WTC11 (cell line): ENCODE data around the gene SIX2. TPM values are rescaled to one million over a fixed set of nuclear protein-coding genes. Genes with fewer than 3 reads are reported as not detected.

Experiments
- ATAC-seq: fragments of 200-7000 bp; cut with Tn5 transposase; 2 replicates; pipeline ENCODE4 v1.10.0; 2021; ENCODE audit warnings: mild to moderate bottlenecking, moderate library complexity
- CTCF ChIA-PET: fragments of 300-600 bp; sonication (Branson Sonifier 250); formaldehyde crosslinking; loops from one replicate; lab custom pipeline; 2021; ENCODE audit warnings: antibody characterized with exemption; lab: Charles Lee
- POLR2A ChIA-PET: fragments of 350-600 bp; sonication (Branson Sonifier 250); formaldehyde crosslinking; loops from one replicate; lab custom pipeline; 2021; ENCODE audit warnings: antibody characterized with exemption; lab: Charles Lee
- DNase-seq: peaks from one replicate; pipeline ENCODE4 v3.0.0; 2021; ENCODE audit warnings: low spot score
- H3K27ac Mint-ChIP-seq: 2 replicates; pipeline ENCODE4 v1.8.0; 2021; ENCODE audit warnings: mixed read lengths
- H3K27me3 Mint-ChIP-seq: 2 replicates; pipeline ENCODE4 v1.8.0; 2021; ENCODE audit warnings: low read depth, mild to moderate bottlenecking, moderate library complexity, mixed read lengths
- H3K36me3 Mint-ChIP-seq: 2 replicates; pipeline ENCODE4 v1.8.0; 2021; ENCODE audit warnings: mixed read lengths
- H3K4me1 Mint-ChIP-seq: 2 replicates; pipeline ENCODE4 v1.8.0; 2022; ENCODE audit warnings: mixed read lengths
- H3K4me3 Mint-ChIP-seq: 2 replicates; pipeline ENCODE4 v1.8.0; 2021; ENCODE audit warnings: mild to moderate bottlenecking, moderate library complexity, mixed read lengths
- H3K9me3 Mint-ChIP-seq: 2 replicates; pipeline ENCODE4 v1.8.0; 2021; ENCODE audit warnings: mixed read lengths
- ATF1 ChIP-seq: sonication (generic); formaldehyde crosslinking; IDR thresholded peaks from 2 replicates; pipeline ENCODE4 v1.8.1; 2023; ENCODE audit warnings: mild to moderate bottlenecking, moderate library complexity, missing genetic modification reagents
- CREB1 ChIP-seq: sonication (generic); formaldehyde crosslinking; IDR thresholded peaks from 2 replicates; pipeline ENCODE4 v1.8.0; 2023; ENCODE audit warnings: mild to moderate bottlenecking, missing genetic modification reagents
- CREM ChIP-seq: sonication (generic); formaldehyde crosslinking; IDR thresholded peaks from 2 replicates; pipeline ENCODE4 v1.8.1; 2022; ENCODE audit warnings: mild to moderate bottlenecking, missing genetic modification reagents, moderate library complexity
- ETV6 ChIP-seq: sonication (generic); formaldehyde crosslinking; IDR thresholded peaks from 2 replicates; pipeline ENCODE4 v1.8.1; 2022; ENCODE audit warnings: mild to moderate bottlenecking, missing genetic modification reagents
- FOXP1 ChIP-seq: sonication (generic); formaldehyde crosslinking; IDR thresholded peaks from 2 replicates; pipeline ENCODE4 v1.8.0; 2022; ENCODE audit warnings: missing genetic modification reagents, mild to moderate bottlenecking, moderate library complexity, borderline replicate concordance
- GTF2I ChIP-seq: fragments of 250-450 bp; sonication (Bioruptor Pico); conservative IDR thresholded peaks from 2 replicates; pipeline ENCODE4 v1.4.0; 2021; ENCODE audit warnings: mild to moderate bottlenecking
- HMGA2 ChIP-seq: fragments of 250-450 bp; sonication (Bioruptor Pico); IDR thresholded peaks from 2 replicates; pipeline ENCODE4 v1.4.0; 2021; ENCODE audit warnings: mild to moderate bottlenecking, moderate library complexity
- MYBL2 ChIP-seq: sonication (generic); formaldehyde crosslinking; IDR thresholded peaks from 2 replicates; pipeline ENCODE4 v1.8.1; 2023; ENCODE audit warnings: mild to moderate bottlenecking, moderate library complexity, missing genetic modification reagents
- NFATC4 ChIP-seq: fragments of 250-450 bp; sonication (Bioruptor Pico); IDR thresholded peaks from 2 replicates; pipeline ENCODE4 v1.9.0; 2021; ENCODE audit warnings: mild to moderate bottlenecking
- NFE2L1 ChIP-seq: sonication (generic); formaldehyde crosslinking; IDR thresholded peaks from 2 replicates; pipeline ENCODE4 v1.8.1; 2023; ENCODE audit warnings: missing genetic modification reagents
- NFYB ChIP-seq: sonication (generic); formaldehyde crosslinking; conservative IDR thresholded peaks from 2 replicates; pipeline ENCODE4 v1.8.0; 2022; ENCODE audit warnings: low read depth, missing genetic modification reagents
- OVOL2 ChIP-seq: fragments of 250-450 bp; sonication (Bioruptor Pico); IDR thresholded peaks from 2 replicates; pipeline ENCODE4 v1.9.0; 2021; ENCODE audit warnings: mild to moderate bottlenecking, borderline replicate concordance
- PRRX2 ChIP-seq: fragments of 250-450 bp; sonication (Bioruptor Pico); IDR thresholded peaks from 2 replicates; pipeline ENCODE4 v1.8.0; 2021; ENCODE audit warnings: mild to moderate bottlenecking
- RELA ChIP-seq: sonication (generic); formaldehyde crosslinking; IDR thresholded peaks from 2 replicates; pipeline ENCODE4 v1.8.1; 2022; ENCODE audit warnings: missing genetic modification reagents, mild to moderate bottlenecking, borderline replicate concordance
- ZNF138 ChIP-seq: sonication (generic); formaldehyde crosslinking; conservative IDR thresholded peaks from 2 replicates; pipeline ENCODE4 v1.8.1; 2022; ENCODE audit warnings: mild to moderate bottlenecking, moderate library complexity, missing genetic modification reagents
- ZNF416 ChIP-seq: fragments of 250-450 bp; sonication (Bioruptor Pico); IDR thresholded peaks from 2 replicates; pipeline ENCODE4 v1.9.0; 2021; ENCODE audit warnings: mild to moderate bottlenecking, inconsistent platforms
- ZNF671 ChIP-seq: fragments of 250-450 bp; sonication (Bioruptor Pico); IDR thresholded peaks from 2 replicates; pipeline ENCODE4 v1.8.0; 2021; ENCODE audit warnings: mild to moderate bottlenecking
- total RNA-seq: library from RNA; stranded (reverse); gene quantifications from 3 replicates; pipeline ENCODE4 v1.2.3, GENCODE V29; 2021
- TF ChIP-seq, protein P1 (sequence below): sonication (generic); formaldehyde crosslinking; conservative IDR thresholded peaks from 2 replicates; pipeline ENCODE4 v1.8.1; 2022; ENCODE audit warnings: mild to moderate bottlenecking, missing genetic modification reagents
- TF ChIP-seq, protein P2 (sequence below): fragments of 200-600 bp; IDR thresholded peaks from 2 replicates; pipeline ENCODE4 v1.8.0; 2022; ENCODE audit warnings: antibody characterized with exemption
- TF ChIP-seq, protein P3 (sequence below): sonication (generic); formaldehyde crosslinking; IDR thresholded peaks from 2 replicates; pipeline ENCODE4 v1.8.0; 2022; ENCODE audit warnings: mild to moderate bottlenecking, missing genetic modification reagents
- TF ChIP-seq, protein P4 (sequence below): sonication (generic); formaldehyde crosslinking; IDR thresholded peaks from 2 replicates; pipeline ENCODE4 v1.8.0; 2023; ENCODE audit warnings: missing genetic modification reagents
- TF ChIP-seq, protein P5 (sequence below): fragments of 250-450 bp; sonication (Bioruptor Pico); IDR thresholded peaks from 2 replicates; pipeline ENCODE4 v2.1.2; 2022; ENCODE audit warnings: mild to moderate bottlenecking, moderate library complexity
- TF ChIP-seq, protein P6 (sequence below): sonication (generic); formaldehyde crosslinking; IDR thresholded peaks from 2 replicates; pipeline ENCODE4 v1.8.1; 2023; ENCODE audit warnings: mild to moderate bottlenecking, missing genetic modification reagents, borderline replicate concordance
- TF ChIP-seq, protein P7 (sequence below): sonication (generic); formaldehyde crosslinking; IDR thresholded peaks from 2 replicates; pipeline ENCODE4 v1.8.1; 2023; ENCODE audit warnings: mild to moderate bottlenecking, missing genetic modification reagents

The SIX2 gene
- total RNA-seq, 1 experiment from 2014 or later, result 1.7 TPM

DNA sequence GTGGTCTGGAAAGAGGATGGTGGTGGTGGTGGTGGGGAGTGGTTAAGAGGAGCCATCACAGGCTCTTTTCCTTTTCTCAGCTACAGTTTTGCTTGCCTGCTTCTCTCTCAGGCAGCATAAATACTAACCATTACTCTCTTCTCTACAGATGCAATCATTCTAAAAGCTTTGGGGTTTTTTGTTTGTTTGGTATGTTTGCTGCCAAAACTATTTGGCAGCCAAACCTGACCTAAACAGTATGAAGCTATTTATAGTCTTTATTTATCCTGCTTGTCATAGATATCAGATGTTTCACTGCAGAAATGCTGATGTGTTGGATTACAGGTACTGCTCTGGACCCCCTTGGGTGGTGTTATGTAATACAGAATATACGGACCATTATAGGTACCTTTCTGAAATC, 52.4 kb downstream of the SIX2 start:
- Mint-ChIP-seq H3K4me3 (no peak overlapping the region), H3K27ac (no peak overlapping the region), H3K4me1 (peaks cover 38% of the 10 kb centered on the region), H3K9me3 (no peaks in the 10 kb centered on the region), H3K27me3 (peaks cover 62% of the 10 kb centered on the region), H3K36me3 (peaks cover 3% of the 10 kb centered on the region; the same call in 1 of the 2 replicates)
- POLR2A ChIA-PET, result no interaction called here
- ATAC-seq (no peak), DNase-seq (no peak)
- TF ChIP-seq ZNF138, result no peak
- TF ChIP-seq NFYB, result no peak
- no peak for TF ChIP-seq PRRX2 (CRISPR knock-in tag)
- no peak for TF ChIP-seq CREM (CRISPR knock-in tag)
- TF ChIP-seq ETV6, result no peak
- TF ChIP-seq RELA (CRISPR knock-in tag), result no peak
- TF ChIP-seq HMGA2 (CRISPR knock-in tag), result no peak
- no peak for TF ChIP-seq CREB1 (CRISPR knock-in tag)
- TF ChIP-seq GTF2I, result no peak
- TF ChIP-seq NFE2L1 (CRISPR knock-in tag), result no peak
- TF ChIP-seq, protein P1, sequence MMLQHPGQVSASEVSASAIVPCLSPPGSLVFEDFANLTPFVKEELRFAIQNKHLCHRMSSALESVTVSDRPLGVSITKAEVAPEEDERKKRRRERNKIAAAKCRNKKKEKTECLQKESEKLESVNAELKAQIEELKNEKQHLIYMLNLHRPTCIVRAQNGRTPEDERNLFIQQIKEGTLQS (CRISPR knock-in tag), result no peak
- TF ChIP-seq ZNF416, result no peak
- CTCF ChIA-PET, result interaction anchor here (0.5 to 5.8 kb wide), 23 partner anchors 8 to 731 kb away, joined by 3 to 65 read pairs (median 5); no protein-coding TSS in a partner anchor

DNA sequence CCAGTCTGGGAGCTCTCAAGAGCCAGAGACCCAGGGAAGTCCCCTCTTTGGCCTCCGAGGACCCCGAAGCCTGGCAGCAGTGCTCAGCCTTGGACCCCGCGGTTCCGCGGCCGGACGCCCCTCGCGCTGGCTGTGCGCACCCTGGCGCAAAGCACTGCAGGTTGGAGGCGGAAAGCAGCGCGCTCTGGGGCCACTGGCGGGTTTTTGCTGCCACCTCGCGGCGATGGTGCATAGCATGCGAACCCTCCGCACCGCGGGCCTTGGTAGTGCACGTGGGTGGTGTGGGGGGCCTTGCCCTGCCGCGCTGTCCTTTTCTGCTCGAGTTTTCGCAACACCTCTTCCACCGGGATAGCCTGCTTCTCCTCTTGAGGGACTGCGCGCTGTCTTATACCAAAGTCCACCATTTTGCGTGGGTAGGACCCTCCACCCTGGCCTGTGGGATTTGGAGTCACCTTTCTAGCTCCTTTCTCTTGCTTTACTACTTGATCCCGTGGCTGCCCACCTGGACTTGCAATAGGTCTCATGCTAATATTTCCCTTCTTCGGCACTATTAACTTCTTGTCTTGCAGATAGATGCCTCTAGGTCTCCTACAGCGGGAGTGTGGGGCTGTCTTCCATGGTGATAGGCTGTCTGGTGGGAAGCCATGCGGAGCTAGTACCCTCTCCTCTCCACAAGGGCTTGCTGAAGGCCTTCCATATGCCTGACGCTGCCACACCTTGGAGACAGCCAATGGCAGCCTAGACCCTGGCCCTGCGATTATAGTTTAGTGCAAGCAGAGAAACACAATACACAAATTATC, 53.5 kb downstream of the SIX2 start:
- peaks cover 45% of the 10 kb centered on the region for H3K4me1 Mint-ChIP-seq
- ATAC-seq (peak; percentile 65), DNase-seq (peak; percentile 90)
- H3K27ac Mint-ChIP-seq, result no peak overlapping the region
- H3K36me3 Mint-ChIP-seq, result peaks cover 3% of the 10 kb centered on the region; the same call in 1 of the 2 replicates
- POLR2A ChIA-PET, result interaction anchor here (0.9 kb wide), 1 partner anchor 9 kb away, joined by 3 read pairs; no protein-coding TSS in a partner anchor
- CTCF ChIA-PET, result interaction anchor here (0.5 to 5.8 kb wide), 65 partner anchors 9 to 918 kb away, joined by 3 to 65 read pairs (median 4); partner anchors contain the start of genes CAMKMT, PREPL and SIX2
- H3K4me3 Mint-ChIP-seq, result peak overlapping the region; percentile 67
- no peaks in the 10 kb centered on the region for H3K9me3 Mint-ChIP-seq
- H3K27me3 Mint-ChIP-seq, result peaks cover 70% of the 10 kb centered on the region
- TF ChIP-seq, protein P2, sequence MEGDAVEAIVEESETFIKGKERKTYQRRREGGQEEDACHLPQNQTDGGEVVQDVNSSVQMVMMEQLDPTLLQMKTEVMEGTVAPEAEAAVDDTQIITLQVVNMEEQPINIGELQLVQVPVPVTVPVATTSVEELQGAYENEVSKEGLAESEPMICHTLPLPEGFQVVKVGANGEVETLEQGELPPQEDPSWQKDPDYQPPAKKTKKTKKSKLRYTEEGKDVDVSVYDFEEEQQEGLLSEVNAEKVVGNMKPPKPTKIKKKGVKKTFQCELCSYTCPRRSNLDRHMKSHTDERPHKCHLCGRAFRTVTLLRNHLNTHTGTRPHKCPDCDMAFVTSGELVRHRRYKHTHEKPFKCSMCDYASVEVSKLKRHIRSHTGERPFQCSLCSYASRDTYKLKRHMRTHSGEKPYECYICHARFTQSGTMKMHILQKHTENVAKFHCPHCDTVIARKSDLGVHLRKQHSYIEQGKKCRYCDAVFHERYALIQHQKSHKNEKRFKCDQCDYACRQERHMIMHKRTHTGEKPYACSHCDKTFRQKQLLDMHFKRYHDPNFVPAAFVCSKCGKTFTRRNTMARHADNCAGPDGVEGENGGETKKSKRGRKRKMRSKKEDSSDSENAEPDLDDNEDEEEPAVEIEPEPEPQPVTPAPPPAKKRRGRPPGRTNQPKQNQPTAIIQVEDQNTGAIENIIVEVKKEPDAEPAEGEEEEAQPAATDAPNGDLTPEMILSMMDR, result peak; percentile 71
- TF ChIP-seq, protein P3, sequence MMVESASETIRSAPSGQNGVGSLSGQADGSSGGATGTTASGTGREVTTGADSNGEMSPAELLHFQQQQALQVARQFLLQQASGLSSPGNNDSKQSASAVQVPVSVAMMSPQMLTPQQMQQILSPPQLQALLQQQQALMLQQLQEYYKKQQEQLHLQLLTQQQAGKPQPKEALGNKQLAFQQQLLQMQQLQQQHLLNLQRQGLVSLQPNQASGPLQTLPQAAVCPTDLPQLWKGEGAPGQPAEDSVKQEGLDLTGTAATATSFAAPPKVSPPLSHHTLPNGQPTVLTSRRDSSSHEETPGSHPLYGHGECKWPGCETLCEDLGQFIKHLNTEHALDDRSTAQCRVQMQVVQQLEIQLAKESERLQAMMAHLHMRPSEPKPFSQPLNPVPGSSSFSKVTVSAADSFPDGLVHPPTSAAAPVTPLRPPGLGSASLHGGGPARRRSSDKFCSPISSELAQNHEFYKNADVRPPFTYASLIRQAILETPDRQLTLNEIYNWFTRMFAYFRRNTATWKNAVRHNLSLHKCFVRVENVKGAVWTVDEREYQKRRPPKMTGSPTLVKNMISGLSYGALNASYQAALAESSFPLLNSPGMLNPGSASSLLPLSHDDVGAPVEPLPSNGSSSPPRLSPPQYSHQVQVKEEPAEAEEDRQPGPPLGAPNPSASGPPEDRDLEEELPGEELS (CRISPR knock-in tag), result no peak
- peak; percentile 72; the same call in 1 of the 2 replicates for TF ChIP-seq FOXP1 (CRISPR knock-in tag)
- TF ChIP-seq, protein P4, sequence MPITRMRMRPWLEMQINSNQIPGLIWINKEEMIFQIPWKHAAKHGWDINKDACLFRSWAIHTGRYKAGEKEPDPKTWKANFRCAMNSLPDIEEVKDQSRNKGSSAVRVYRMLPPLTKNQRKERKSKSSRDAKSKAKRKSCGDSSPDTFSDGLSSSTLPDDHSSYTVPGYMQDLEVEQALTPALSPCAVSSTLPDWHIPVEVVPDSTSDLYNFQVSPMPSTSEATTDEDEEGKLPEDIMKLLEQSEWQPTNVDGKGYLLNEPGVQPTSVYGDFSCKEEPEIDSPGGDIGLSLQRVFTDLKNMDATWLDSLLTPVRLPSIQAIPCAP (CRISPR knock-in tag), result no peak
- TF ChIP-seq, protein P5, sequence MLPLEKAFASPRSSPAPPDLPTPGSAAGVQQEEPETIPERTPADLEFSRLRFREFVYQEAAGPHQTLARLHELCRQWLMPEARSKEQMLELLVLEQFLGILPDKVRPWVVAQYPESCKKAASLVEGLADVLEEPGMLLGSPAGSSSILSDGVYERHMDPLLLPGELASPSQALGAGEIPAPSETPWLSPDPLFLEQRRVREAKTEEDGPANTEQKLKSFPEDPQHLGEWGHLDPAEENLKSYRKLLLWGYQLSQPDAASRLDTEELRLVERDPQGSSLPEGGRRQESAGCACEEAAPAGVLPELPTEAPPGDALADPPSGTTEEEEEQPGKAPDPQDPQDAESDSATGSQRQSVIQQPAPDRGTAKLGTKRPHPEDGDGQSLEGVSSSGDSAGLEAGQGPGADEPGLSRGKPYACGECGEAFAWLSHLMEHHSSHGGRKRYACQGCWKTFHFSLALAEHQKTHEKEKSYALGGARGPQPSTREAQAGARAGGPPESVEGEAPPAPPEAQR (CRISPR knock-in tag), result no peak
- TF ChIP-seq, protein P6, sequence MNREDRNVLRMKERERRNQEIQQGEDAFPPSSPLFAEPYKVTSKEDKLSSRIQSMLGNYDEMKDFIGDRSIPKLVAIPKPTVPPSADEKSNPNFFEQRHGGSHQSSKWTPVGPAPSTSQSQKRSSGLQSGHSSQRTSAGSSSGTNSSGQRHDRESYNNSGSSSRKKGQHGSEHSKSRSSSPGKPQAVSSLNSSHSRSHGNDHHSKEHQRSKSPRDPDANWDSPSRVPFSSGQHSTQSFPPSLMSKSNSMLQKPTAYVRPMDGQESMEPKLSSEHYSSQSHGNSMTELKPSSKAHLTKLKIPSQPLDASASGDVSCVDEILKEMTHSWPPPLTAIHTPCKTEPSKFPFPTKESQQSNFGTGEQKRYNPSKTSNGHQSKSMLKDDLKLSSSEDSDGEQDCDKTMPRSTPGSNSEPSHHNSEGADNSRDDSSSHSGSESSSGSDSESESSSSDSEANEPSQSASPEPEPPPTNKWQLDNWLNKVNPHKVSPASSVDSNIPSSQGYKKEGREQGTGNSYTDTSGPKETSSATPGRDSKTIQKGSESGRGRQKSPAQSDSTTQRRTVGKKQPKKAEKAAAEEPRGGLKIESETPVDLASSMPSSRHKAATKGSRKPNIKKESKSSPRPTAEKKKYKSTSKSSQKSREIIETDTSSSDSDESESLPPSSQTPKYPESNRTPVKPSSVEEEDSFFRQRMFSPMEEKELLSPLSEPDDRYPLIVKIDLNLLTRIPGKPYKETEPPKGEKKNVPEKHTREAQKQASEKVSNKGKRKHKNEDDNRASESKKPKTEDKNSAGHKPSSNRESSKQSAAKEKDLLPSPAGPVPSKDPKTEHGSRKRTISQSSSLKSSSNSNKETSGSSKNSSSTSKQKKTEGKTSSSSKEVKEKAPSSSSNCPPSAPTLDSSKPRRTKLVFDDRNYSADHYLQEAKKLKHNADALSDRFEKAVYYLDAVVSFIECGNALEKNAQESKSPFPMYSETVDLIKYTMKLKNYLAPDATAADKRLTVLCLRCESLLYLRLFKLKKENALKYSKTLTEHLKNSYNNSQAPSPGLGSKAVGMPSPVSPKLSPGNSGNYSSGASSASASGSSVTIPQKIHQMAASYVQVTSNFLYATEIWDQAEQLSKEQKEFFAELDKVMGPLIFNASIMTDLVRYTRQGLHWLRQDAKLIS, result no peak
- no peak for TF ChIP-seq CREB1 (CRISPR knock-in tag)
- TF ChIP-seq ZNF671 (CRISPR knock-in tag), result no peak
- no peak for TF ChIP-seq ATF1
- TF ChIP-seq, protein P7, sequence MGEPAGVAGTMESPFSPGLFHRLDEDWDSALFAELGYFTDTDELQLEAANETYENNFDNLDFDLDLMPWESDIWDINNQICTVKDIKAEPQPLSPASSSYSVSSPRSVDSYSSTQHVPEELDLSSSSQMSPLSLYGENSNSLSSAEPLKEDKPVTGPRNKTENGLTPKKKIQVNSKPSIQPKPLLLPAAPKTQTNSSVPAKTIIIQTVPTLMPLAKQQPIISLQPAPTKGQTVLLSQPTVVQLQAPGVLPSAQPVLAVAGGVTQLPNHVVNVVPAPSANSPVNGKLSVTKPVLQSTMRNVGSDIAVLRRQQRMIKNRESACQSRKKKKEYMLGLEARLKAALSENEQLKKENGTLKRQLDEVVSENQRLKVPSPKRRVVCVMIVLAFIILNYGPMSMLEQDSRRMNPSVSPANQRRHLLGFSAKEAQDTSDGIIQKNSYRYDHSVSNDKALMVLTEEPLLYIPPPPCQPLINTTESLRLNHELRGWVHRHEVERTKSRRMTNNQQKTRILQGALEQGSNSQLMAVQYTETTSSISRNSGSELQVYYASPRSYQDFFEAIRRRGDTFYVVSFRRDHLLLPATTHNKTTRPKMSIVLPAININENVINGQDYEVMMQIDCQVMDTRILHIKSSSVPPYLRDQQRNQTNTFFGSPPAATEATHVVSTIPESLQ (CRISPR knock-in tag), result no peak
- no peak for TF ChIP-seq OVOL2 (CRISPR knock-in tag)
- TF ChIP-seq MYBL2 (CRISPR knock-in tag), result no peak
- no peak for TF ChIP-seq NFATC4 (CRISPR knock-in tag)
